ENCODE data around the gene JCHAIN.
"Not testable (repeated sequence)": the region's sequence is repeated elsewhere in the genome, so short reads cannot be mapped to it uniquely, and the experiment has no call there.

Gene JCHAIN

GRCh38 chr4:70666369-70666768 is at the start of gene JCHAIN:
Gene JCHAIN, minus strand, starts transcription at chr4:70666508. Its CDS starts 18 bp downstream, at chr4:70666490.
- no peak for DNase-seq (ENCODE audit: low read depth)

GRCh38 chr4:70715097-70715496 is 48.8 kb upstream of the JCHAIN start:
- no peak for DNase-seq (ENCODE audit: low read depth)

DNA sequence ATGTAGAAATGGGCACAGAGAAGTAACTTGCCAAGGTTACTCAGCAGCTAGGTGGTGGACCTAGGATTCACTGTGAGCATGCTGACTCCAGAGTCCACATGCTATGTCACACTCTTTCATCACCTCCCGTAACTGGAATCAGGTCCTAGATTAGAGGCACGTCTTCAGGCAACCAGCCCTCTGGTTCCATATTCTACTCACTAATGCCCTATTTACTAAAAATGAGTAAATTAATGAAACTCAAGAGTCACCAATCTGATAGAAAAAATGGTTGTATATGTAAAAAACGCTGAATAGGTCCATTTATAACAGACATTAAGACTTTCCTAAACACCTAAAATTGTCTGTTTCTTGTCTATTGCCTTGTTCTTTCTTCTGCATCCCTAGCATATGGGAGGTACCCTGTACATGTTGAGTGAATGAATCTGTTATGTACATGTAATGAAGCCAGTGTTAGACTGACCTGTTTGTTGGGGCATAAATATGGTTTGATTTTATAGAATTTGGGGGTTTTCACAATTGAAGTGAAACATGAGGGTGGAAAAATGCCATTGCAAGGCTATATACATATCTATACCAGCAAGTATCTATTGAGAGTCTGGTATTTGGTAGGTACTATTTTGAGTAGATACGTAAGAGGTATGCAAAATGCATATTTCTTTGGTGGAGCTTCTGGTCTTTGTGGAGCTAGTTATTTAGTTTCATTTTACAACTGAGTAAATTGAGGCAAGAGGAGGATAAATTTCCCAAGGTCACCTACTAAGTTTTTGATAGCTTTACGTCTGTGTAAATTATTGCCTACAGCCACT is 48.0 kb upstream of the JCHAIN start:
- no peak for DNase-seq (ENCODE audit: low read depth)

DNA sequence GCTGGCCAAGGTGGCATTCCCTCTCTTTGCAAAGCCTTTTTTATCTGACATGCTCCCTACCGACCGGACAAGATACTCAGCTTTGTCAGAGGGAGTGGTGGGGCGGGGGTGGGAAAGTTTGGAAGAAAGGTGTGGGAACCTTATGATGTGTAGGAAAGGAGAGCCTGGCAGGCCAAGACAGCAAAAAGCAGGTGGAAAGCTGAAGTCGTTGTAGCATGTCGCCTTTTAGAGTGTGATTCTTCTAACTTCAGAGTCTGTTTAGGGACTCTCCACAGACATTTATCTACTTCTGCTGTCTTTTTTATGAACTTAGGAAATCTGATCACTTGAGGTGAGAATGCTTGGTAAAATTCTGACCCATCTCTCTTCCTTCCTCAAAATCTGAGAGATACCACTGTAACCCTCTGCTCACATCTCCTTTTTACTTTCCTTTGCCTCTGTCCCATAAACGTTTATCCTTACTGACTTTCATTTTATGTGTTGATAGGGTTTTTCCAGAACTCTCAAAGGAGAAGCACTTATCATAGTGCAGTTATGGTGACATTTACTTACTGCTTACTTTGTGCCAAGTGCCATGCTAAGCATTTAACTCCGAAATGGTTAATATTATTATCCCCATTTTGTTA is 47.3 kb upstream of the JCHAIN start:
- no peak for DNase-seq (ENCODE audit: low read depth)

- no peak for DNase-seq (ENCODE audit: low read depth)
These were observed 46.5 kb upstream of the JCHAIN start for GRCh38 chr4:70712604-70713452.

- no peak for DNase-seq (ENCODE audit: low read depth)
These were observed 45.8 kb upstream of the JCHAIN start for GRCh38 chr4:70712150-70712549.

DNA sequence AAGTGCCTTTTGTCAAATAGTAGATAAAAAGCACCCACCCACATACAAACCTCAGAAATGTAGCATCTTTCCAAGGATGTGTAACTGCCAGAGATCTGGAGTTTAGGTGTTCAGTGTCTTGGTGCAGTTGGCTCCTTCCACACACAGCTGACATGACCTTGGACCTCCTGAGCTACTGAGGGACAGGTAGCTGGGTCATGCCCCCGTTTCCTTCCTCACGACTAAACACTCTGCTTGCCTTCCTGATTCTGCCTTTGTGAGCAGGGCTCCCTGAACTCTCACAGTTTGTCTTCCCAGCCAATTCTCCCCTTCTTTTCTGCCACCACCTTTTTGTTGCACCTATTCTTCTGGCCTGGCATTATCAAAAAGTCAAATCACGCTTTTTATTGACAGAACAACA is 45.3 kb upstream of the JCHAIN start:
- DNase-seq (ENCODE audit: low read depth) = no peak

DNA sequence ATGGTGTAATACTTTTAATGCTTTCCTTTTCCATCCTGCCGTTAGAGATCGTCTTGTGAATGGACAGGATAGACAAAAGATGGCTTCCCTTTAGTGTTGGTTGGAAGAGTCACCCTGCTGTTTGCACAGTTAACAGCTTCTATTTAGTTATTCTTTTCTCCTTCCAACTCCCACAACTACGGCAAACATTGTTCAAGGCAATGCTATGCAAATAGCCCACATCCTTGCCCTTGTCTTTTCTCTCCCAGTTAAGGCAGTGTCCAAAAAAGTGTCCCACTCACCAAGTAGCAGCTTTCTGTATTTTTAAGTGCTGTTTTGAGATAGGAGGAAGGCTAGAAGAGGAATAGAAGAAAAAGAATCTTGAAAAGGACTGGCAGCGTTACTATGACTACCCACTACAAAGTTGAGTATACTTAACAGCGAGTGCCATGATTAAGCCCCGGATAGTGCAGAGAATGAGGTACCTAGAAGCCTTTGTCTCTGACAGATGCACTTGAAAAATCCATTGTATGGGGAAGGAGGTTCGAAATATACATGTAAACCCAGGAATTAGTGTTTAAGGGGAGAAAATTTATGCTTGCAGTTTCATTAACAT is 43.4 kb upstream of the JCHAIN start:
- no peak for DNase-seq (ENCODE audit: low read depth)

GRCh38 chr4:70706516-70706915 is 40.2 kb upstream of the JCHAIN start:
- no peak for DNase-seq (ENCODE audit: low read depth)

- no peak for DNase-seq (ENCODE audit: low read depth)
These were observed 39.7 kb upstream of the JCHAIN start for GRCh38 chr4:70706044-70706461.

GRCh38 chr4:70705183-70706043 is 39.1 kb upstream of the JCHAIN start:
- no peak for DNase-seq (ENCODE audit: low read depth)

GRCh38 chr4:70704931-70705182 is 38.5 kb upstream of the JCHAIN start:
- DNase-seq (ENCODE audit: low read depth) = no peak

GRCh38 chr4:70704215-70704930 is 38.1 kb upstream of the JCHAIN start:
- DNase-seq (ENCODE audit: low read depth) = peak; percentile 53

GRCh38 chr4:70703619-70704214 is 37.4 kb upstream of the JCHAIN start:
- no peak for DNase-seq (ENCODE audit: low read depth)

DNA sequence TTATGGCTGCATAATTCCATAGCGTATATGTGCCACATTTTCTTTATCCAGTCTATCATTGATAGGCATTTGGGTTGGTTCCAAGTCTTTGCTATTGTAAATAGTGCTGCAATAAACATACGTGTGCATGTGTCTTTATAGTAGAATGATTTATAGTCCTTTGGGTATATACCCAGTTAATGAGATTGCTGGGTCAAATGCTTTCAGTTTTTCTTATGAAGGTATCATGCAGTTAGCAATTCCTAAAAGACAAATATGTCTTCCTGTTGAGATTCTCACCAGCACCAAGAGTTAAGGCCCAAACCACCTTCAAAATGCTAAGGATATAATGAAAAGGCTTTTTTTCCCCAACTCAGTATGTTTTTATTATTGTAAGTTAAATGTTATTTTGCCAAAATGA is 36.3 kb upstream of the JCHAIN start:
- DNase-seq (ENCODE audit: low read depth) = not testable (repeated sequence)

- DNase-seq (ENCODE audit: low read depth) = no peak
These were observed 35.0 kb upstream of the JCHAIN start for GRCh38 chr4:70701271-70701670.

- DNase-seq (ENCODE audit: low read depth) = no peak
These were observed 34.4 kb upstream of the JCHAIN start for GRCh38 chr4:70700712-70701111.

DNA sequence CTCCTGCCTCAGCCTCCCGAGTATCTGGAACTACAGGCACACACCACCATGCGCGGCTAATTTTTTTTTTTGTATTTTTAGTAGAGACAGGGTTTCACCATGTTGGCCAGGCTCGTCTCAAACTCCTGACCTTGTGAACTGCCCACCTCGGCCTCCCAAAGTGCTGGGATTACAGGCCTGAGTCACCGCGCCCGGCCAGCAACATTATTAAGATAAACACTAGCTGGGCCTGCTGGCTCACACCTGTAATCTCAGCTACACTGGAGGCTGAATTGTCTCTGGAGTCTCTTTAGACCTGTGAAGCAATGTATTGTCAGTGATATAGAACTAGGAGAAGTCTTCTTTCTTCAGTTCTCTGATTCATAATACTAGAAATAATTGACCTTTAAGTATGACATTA is 32.1 kb upstream of the JCHAIN start:
- not testable (repeated sequence) for DNase-seq (ENCODE audit: low read depth)

DNA sequence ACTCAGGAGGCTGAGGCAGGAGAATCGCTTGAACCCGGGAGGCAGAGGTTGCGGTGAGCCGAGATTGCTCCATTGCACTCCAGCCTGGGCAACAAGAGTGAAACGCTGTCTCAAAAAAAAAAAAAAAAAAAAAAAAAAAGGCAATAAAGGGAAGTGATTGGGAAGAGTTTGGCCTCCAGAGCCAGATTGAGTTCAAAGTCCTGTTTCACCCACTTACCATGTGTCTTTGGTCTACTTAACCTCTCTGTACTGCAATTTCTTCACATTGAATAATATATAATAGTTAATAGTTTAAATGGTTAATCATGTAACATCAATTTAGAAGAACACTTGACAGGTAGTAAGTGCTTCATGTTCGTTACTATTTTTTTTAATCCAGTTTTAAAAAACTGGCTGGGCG is 28.3 kb upstream of the JCHAIN start:
- DNase-seq (ENCODE audit: low read depth) = not testable (repeated sequence)

DNA sequence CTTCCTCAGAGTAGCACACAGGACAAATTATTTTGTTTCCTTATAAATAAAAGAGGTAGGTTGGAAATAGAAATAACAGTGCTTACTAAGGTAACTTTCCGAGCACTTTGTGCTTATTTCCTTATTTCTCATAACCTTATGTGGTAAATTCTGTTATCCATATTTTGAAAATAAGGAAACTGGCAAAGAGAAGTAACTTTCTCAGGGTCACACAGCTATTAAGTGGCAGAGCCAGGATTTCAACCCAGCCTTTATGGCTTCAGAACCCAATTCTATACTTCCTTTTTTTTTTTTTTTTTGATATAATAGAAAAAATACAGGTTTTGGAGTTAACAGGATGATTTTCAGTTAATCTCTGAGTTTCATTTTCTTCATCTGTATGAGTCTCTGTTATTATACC is 25.4 kb upstream of the JCHAIN start:
- no peak for DNase-seq (ENCODE audit: low read depth)
